ENCODE measurements around the gene COL4A2. TPM values are rescaled to one million over a fixed set of nuclear protein-coding genes. Genes with fewer than 3 reads are reported as not detected.

COL4A2 gene
- total RNA-seq, 1 experiment from 2014 or later, result 1.6 TPM

DNA sequence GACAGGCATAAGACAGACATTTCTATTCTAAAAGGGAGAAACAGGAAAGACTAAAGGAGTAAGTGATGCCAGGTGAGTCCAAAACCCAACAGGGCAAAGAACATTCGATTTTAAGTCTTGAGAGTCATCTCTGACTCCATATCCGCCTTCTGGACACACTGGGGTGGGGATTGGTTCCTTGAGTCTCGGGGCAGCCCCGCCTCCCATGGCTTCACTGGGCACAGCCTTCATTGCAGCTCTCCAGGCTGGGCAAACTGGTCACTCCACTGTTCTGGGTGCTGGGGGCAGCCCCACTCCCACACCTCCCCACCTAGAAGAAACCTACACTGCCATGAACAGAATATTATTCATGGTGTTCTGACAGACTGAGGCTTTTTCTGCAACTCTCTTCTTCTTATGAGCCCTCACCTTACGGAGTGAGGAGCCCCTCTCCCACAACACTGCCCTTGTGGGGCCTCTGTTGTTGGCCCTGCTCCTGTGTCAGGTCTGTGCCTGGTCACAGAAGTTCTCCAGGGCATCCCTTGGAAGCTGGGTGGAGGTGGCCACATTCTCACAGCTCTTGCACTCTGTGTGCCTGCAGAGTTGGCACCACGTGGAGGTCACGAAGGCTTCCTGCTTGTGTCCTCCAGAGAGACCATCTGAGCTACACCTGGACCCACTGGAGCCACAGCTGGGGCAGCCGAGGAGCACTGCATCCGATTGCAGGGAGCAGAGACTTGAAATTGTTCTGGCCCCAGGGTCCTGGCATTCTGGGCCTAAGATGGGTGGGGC lies 95.4 kb downstream of the COL4A2 start (continued):
- TF ChIP-seq, protein P1, sequence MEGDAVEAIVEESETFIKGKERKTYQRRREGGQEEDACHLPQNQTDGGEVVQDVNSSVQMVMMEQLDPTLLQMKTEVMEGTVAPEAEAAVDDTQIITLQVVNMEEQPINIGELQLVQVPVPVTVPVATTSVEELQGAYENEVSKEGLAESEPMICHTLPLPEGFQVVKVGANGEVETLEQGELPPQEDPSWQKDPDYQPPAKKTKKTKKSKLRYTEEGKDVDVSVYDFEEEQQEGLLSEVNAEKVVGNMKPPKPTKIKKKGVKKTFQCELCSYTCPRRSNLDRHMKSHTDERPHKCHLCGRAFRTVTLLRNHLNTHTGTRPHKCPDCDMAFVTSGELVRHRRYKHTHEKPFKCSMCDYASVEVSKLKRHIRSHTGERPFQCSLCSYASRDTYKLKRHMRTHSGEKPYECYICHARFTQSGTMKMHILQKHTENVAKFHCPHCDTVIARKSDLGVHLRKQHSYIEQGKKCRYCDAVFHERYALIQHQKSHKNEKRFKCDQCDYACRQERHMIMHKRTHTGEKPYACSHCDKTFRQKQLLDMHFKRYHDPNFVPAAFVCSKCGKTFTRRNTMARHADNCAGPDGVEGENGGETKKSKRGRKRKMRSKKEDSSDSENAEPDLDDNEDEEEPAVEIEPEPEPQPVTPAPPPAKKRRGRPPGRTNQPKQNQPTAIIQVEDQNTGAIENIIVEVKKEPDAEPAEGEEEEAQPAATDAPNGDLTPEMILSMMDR (IDR thresholded peaks at IDR 0.05 in 2 of 3, conservative IDR thresholded peaks at IDR 0.05 in 1 of 3; ENCODE audit: borderline replicate concordance in 1 of 3, insufficient read depth in 1 of 3, low read depth in 2 of 3, low read length in 2 of 3), result no peak
- no peak for TF ChIP-seq FOSL1 (IDR thresholded peaks at IDR 0.05; ENCODE audit: low read depth)
- TF ChIP-seq CBX3 (IDR thresholded peaks at IDR 0.05; ENCODE audit: low read depth), result no peak
- TF ChIP-seq ELF1 (IDR thresholded peaks at IDR 0.05; ENCODE audit: borderline replicate concordance, low read depth), result no peak
- TF ChIP-seq POLR2AphosphoS5 (IDR thresholded peaks at IDR 0.05; ENCODE audit: low read depth, low read length), result no peak

DNA sequence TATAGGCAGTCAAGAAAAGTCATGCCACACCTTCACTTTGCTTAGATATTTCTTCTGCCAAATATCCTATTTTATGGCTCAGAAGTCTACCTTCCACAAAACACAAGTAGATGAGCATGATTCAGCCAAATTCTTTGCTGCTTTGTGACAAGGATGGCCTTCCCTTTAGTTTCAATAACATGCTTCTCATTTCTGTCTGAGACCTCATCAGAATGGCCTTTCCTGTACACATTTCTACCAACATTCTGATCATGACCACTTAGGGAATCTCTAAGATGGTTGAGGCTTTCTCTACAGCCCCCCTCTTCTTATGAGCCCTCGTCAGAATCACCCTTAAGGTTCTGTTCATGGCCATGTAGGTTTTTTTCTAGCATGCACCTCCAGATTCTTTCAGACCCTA lies 96.2 kb downstream of the COL4A2 start:
- intact Hi-C loops (cut with micrococcal nuclease), result no loop called here
- no peaks in the 10 kb centered on the region for H3K36me3 ChIP-seq (ENCODE audit: control insufficient read depth in 1 of 2, insufficient read depth in 2 of 2, low read length in 2 of 2)
- H3K4me3 ChIP-seq (replicated peaks in 1 of 2; ENCODE audit: low read depth in 1 of 2, low read length in 2 of 2), result no peak overlapping the region
- POLR2A ChIA-PET, result no interaction called here
- no peaks in the 10 kb centered on the region for H3K9me2 ChIP-seq (ENCODE audit: insufficient read depth)
- no peaks in the 10 kb centered on the region for H3K79me2 ChIP-seq (ENCODE audit: insufficient read depth, low read length)
- RAD21 ChIA-PET (ENCODE audit: low non-redundant PET in 1 of 2, low total read pairs in 2 of 2, uncharacterized antibody in 2 of 2, unreplicated experiment in 2 of 2), result no interaction called here
- no peaks in the 10 kb centered on the region for H4K20me1 ChIP-seq (ENCODE audit: insufficient read depth)
- DNase-seq (ENCODE audit: low read depth, low spot score) (no peak), ATAC-seq (no peak)
- peaks cover 0 to 4% of the 10 kb centered on the region in 2 experiments; a peak in 1 of 4 replicates for H3K4me1 ChIP-seq (ENCODE audit: control insufficient read depth in 1 of 2, insufficient read depth in 2 of 2, low read length in 2 of 2)
- CTCF ChIA-PET, result no interaction called here
- no peak overlapping the region for H2AFZ ChIP-seq (ENCODE audit: low read depth, low read length, poor library complexity, severe bottlenecking)
- H3K27ac ChIP-seq (ENCODE audit: low read depth, low read length), result no peak overlapping the region
- no TSS peak for BruUV-seq (replicated peaks)
- no peak overlapping the region for H3K4me2 ChIP-seq (ENCODE audit: low read length)
- no peaks in the 10 kb centered on the region for H3K9me3 ChIP-seq (ENCODE audit: control insufficient read depth in 1 of 2, insufficient read depth in 1 of 2, low read depth in 1 of 2, low read length in 2 of 2)
- no peak overlapping the region for H3K9ac ChIP-seq (ENCODE audit: low read length)
- no peaks in the 10 kb centered on the region for H3K27me3 ChIP-seq (ENCODE audit: insufficient read depth, low read length)
- TF ChIP-seq CEBPB (IDR thresholded peaks at IDR 0.05; ENCODE audit: low read depth) (no peak), ZNF274 (IDR thresholded peaks at IDR 0.05; ENCODE audit: low read depth, low read length) (no peak), EZH2phosphoT487 (IDR thresholded peaks at IDR 0.05; ENCODE audit: borderline replicate concordance) (no peak), TCF7L2 (IDR thresholded peaks at IDR 0.05; ENCODE audit: borderline replicate concordance, extremely low read depth, insufficient read depth, insufficient read length) (no peak), EZH2 (IDR thresholded peaks at IDR 0.05) (no peak), FOSL1 (IDR thresholded peaks at IDR 0.05; ENCODE audit: low read depth) (no peak), ZFX (IDR thresholded peaks at IDR 0.05) (no peak), JUND (IDR thresholded peaks at IDR 0.05) (no peak), POLR2A (IDR thresholded peaks at IDR 0.05; ENCODE audit: borderline replicate concordance, extremely low read depth, insufficient read depth, insufficient read length) (no peak), ZBTB33 (IDR thresholded peaks at IDR 0.05; ENCODE audit: extremely low read depth, insufficient replicate concordance, low read length) (no peak), SIN3A (IDR thresholded peaks at IDR 0.05; ENCODE audit: low read depth) (no peak), SP1 (IDR thresholded peaks at IDR 0.05; ENCODE audit: low read depth) (no peak), EGR1 (IDR thresholded peaks at IDR 0.05; ENCODE audit: low read depth) (no peak)
- TF ChIP-seq, protein P2, sequence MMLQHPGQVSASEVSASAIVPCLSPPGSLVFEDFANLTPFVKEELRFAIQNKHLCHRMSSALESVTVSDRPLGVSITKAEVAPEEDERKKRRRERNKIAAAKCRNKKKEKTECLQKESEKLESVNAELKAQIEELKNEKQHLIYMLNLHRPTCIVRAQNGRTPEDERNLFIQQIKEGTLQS (IDR thresholded peaks at IDR 0.05), result no peak
- TF ChIP-seq, protein P3, sequence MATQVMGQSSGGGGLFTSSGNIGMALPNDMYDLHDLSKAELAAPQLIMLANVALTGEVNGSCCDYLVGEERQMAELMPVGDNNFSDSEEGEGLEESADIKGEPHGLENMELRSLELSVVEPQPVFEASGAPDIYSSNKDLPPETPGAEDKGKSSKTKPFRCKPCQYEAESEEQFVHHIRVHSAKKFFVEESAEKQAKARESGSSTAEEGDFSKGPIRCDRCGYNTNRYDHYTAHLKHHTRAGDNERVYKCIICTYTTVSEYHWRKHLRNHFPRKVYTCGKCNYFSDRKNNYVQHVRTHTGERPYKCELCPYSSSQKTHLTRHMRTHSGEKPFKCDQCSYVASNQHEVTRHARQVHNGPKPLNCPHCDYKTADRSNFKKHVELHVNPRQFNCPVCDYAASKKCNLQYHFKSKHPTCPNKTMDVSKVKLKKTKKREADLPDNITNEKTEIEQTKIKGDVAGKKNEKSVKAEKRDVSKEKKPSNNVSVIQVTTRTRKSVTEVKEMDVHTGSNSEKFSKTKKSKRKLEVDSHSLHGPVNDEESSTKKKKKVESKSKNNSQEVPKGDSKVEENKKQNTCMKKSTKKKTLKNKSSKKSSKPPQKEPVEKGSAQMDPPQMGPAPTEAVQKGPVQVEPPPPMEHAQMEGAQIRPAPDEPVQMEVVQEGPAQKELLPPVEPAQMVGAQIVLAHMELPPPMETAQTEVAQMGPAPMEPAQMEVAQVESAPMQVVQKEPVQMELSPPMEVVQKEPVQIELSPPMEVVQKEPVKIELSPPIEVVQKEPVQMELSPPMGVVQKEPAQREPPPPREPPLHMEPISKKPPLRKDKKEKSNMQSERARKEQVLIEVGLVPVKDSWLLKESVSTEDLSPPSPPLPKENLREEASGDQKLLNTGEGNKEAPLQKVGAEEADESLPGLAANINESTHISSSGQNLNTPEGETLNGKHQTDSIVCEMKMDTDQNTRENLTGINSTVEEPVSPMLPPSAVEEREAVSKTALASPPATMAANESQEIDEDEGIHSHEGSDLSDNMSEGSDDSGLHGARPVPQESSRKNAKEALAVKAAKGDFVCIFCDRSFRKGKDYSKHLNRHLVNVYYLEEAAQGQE (IDR thresholded peaks at IDR 0.05; ENCODE audit: low read depth), result no peak
